Measurements from ENCODE around the gene EEF1E1.
A peak's percentile ranks its signal among the peaks of the same experiment; 100 is the strongest.

The EEF1E1 gene

DNA sequence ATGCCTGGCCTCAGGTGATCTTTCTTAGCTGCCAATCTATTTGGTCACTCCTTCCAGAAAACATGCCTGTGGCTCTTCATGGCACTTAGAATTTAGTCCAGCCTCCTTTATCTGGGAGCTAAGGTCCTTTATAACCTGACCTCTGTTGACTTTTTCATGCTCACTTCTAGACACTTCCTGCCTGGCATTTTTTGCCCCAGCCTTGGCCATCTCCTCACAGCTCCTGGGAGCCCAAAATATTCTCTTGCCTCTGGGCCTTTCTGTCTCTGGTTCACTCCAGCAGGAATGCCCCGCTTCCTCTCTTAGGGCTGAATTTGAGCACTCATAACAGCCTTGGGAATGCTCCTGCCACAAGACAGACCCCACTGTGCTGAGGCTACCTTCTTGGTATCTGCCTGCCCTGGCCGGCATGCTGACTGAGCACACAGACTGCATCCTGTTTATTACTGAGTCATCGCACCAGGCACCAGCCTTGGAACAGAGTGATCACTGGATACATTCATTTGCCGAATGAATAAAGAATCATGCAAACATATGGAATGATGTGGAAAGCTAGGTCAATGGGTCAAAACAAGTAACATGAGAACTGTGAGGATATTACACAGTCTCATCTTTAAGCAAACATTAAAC is 5.8 kb upstream of the EEF1E1 start:
- H3K4me1 Mint-ChIP-seq: no peaks in the 10 kb centered on the region
- peaks cover 18% of the 10 kb centered on the region for H3K27me3 Mint-ChIP-seq
- no peak overlapping the region for H3K4me3 Mint-ChIP-seq
- no peaks in the 10 kb centered on the region for H3K36me3 Mint-ChIP-seq
- H3K27ac Mint-ChIP-seq: no peak overlapping the region
- H3K9me3 Mint-ChIP-seq: no peaks in the 10 kb centered on the region

DNA sequence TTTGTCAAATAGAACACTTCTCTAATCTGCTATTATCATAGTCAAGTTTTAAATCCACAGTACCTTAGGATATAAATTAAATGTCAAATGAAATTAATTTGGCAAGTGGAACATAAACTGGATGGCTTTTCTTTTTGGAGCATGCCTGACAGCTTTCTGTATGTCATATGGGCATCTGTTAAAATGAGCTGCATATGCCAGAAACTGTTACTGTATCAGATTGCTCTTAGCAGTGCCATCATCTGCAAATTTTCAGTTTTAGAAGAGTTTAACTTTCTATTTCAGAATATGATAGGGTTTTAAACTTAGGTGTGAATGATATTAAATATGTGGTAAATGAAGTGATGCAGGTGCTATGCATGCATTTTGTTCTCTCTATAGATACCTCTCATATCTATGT is 3.4 kb upstream of the EEF1E1 start:
- Mint-ChIP-seq H3K9me3 (no peaks in the 10 kb centered on the region), H3K27me3 (peaks cover 14% of the 10 kb centered on the region), H3K27ac (no peak overlapping the region), H3K4me3 (no peak overlapping the region), H3K4me1 (peaks cover 14% of the 10 kb centered on the region), H3K36me3 (peaks cover 5% of the 10 kb centered on the region)

DNA sequence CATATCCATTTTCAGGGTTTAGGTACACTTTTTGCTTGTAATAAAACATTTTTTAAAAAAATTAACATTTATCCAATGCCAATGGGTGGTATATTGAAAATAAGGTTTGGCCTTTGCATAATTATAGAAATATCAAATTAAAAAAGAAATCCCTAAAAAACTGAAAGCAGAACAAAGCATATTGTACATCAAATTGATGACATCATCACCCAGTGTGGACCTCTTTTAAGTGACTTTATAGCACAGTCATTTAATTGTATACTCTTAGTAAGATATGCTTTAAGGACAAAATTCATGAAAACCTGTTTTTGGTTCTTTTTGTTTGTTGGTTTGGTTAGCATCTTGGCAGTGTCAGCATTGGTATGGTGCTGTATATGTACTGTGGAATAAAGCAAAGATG is 1.4 kb upstream of the EEF1E1 start:
- Mint-ChIP-seq H3K4me3 (no peak overlapping the region), H3K27ac (no peak overlapping the region), H3K9me3 (no peaks in the 10 kb centered on the region), H3K4me1 (peaks cover 30% of the 10 kb centered on the region), H3K27me3 (peaks cover 13% of the 10 kb centered on the region), H3K36me3 (peaks cover 6% of the 10 kb centered on the region)

GRCh38 chr6:8100159-8100854 is 2.0 kb downstream of the EEF1E1 start:
- Mint-ChIP-seq H3K4me3 (peak overlapping the region; percentile 71), H3K4me1 (peaks cover 40% of the 10 kb centered on the region), H3K27me3 (no peaks in the 10 kb centered on the region), H3K9me3 (no peaks in the 10 kb centered on the region), H3K27ac (no peak overlapping the region), H3K36me3 (peaks cover 12% of the 10 kb centered on the region)

DNA sequence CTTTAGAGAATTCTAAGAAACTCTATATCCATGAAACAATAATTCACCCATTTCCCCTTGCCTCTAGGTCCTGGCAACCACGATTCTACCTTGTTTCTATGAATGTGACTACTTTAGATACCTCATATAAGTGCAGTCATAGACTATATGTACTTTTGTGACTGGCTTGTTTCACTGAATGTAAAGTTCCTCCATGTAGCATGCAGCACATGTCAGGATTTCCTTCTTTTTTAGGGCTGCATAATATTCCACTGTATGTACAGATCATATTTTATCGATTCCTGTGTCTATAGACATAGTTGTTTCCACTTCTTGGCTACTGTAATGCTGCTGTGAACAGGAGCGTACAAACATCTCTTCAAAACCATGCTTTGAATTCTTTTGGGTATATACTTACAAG is 11.7 kb downstream of the EEF1E1 start:
- Mint-ChIP-seq H3K27ac (peak overlapping the region; percentile 6), H3K4me3 (no peak overlapping the region), H3K4me1 (peaks cover 19% of the 10 kb centered on the region), H3K36me3 (peaks cover 49% of the 10 kb centered on the region), H3K9me3 (peaks cover 7% of the 10 kb centered on the region), H3K27me3 (no peaks in the 10 kb centered on the region)

DNA sequence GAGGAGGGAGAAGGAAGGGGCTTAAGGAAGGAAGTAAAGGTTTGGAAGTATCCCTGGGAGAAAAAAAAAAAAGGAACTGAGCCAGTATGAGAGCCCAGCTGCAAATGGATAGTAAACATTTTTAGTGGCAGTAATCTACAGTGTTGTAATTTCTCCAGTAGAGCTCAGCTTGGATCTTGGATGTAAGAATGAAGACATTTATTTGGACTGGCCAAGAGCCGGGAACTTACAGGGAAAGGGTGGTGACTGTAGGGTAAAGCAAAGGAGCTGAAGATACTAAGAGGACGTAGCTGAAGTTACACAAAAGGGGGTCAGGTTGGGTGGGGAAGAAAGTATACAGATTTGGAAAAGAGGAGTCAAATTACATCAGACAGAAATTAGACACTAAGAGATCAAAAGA is 13.5 kb downstream of the EEF1E1 start:
- peaks cover 19% of the 10 kb centered on the region for H3K4me1 Mint-ChIP-seq
- no peaks in the 10 kb centered on the region for H3K27me3 Mint-ChIP-seq
- peaks cover 49% of the 10 kb centered on the region for H3K36me3 Mint-ChIP-seq
- peaks cover 7% of the 10 kb centered on the region for H3K9me3 Mint-ChIP-seq
- no peak overlapping the region for H3K4me3 Mint-ChIP-seq
- no peak overlapping the region for H3K27ac Mint-ChIP-seq

- peaks cover 47% of the 10 kb centered on the region for H3K36me3 Mint-ChIP-seq
- peaks cover 7% of the 10 kb centered on the region for H3K9me3 Mint-ChIP-seq
- peak overlapping the region; percentile 38 for H3K27ac Mint-ChIP-seq
- H3K4me3 Mint-ChIP-seq: no peak overlapping the region
- no peaks in the 10 kb centered on the region for H3K27me3 Mint-ChIP-seq
- peaks cover 27% of the 10 kb centered on the region for H3K4me1 Mint-ChIP-seq
Measured at GRCh38 chr6:8087870-8088754, 14.2 kb downstream of the EEF1E1 start.

- Mint-ChIP-seq H3K27me3 (no peaks in the 10 kb centered on the region), H3K27ac (no peak overlapping the region), H3K4me1 (peaks cover 30% of the 10 kb centered on the region), H3K36me3 (peaks cover 45% of the 10 kb centered on the region), H3K9me3 (peaks cover 7% of the 10 kb centered on the region), H3K4me3 (no peak overlapping the region)
Measured at GRCh38 chr6:8086755-8087306, 15.5 kb downstream of the EEF1E1 start.

- H3K4me3 Mint-ChIP-seq: no peak overlapping the region
- peaks cover 7% of the 10 kb centered on the region for H3K9me3 Mint-ChIP-seq
- no peak overlapping the region for H3K27ac Mint-ChIP-seq
- H3K4me1 Mint-ChIP-seq: peaks cover 28% of the 10 kb centered on the region
- peaks cover 38% of the 10 kb centered on the region for H3K36me3 Mint-ChIP-seq
- H3K27me3 Mint-ChIP-seq: no peaks in the 10 kb centered on the region
Measured at GRCh38 chr6:8085053-8085511, 17.3 kb downstream of the EEF1E1 start.

- H3K9me3 Mint-ChIP-seq: peaks cover 7% of the 10 kb centered on the region
- H3K36me3 Mint-ChIP-seq: peaks cover 39% of the 10 kb centered on the region
- no peak overlapping the region for H3K4me3 Mint-ChIP-seq
- H3K27ac Mint-ChIP-seq: no peak overlapping the region
- no peaks in the 10 kb centered on the region for H3K27me3 Mint-ChIP-seq
- H3K4me1 Mint-ChIP-seq: peaks cover 29% of the 10 kb centered on the region
Measured at GRCh38 chr6:8084586-8084985, 17.8 kb downstream of the EEF1E1 start.

- H3K4me3 Mint-ChIP-seq: no peak overlapping the region
- H3K27me3 Mint-ChIP-seq: no peaks in the 10 kb centered on the region
- no peaks in the 10 kb centered on the region for H3K9me3 Mint-ChIP-seq
- no peak overlapping the region for H3K27ac Mint-ChIP-seq
- H3K36me3 Mint-ChIP-seq: peaks cover 29% of the 10 kb centered on the region
- H3K4me1 Mint-ChIP-seq: peaks cover 27% of the 10 kb centered on the region
Measured at GRCh38 chr6:8082954-8083858, 19.1 kb downstream of the EEF1E1 start.

- H3K27ac Mint-ChIP-seq: no peak overlapping the region
- no peaks in the 10 kb centered on the region for H3K27me3 Mint-ChIP-seq
- H3K4me1 Mint-ChIP-seq: peaks cover 30% of the 10 kb centered on the region
- peaks cover 26% of the 10 kb centered on the region for H3K36me3 Mint-ChIP-seq
- H3K9me3 Mint-ChIP-seq: no peaks in the 10 kb centered on the region
- H3K4me3 Mint-ChIP-seq: no peak overlapping the region
Measured at GRCh38 chr6:8082572-8082953, 19.8 kb downstream of the EEF1E1 start.

DNA sequence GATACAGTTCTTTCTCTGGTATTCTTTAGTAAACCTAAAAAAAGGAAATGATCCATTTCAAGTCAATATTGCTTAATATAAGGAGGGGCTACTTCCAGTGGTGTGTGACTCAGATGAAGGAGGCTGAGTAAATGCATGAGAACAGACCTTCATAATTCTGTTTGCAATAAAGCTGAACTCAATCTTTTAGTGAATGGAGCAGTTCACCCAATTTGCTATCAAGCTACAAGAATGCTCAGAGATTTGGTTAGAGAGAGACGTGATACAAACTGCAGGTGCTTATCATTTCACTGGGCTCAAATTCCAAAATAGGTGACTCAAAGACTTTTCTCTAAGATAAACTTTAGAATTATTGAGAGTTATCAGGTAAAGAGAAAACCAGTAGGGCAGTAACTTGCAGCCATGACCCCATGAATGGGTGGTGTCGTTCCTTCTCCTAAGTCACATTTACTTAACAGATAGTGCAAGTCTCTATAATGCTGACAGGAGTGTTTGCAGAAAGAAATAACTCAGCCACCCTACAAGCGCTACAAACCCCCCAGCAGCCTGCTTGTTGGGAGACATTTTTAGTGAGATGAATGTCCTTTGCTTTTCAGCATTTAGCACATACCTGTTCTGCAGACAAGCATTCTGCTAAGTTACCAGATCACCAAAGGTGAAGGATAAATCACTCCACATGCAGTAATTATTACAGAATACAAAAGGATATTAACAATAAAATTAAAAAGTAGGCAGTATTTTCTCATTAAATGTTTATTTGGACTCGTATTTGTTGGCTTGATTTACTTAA is 21.8 kb downstream of the EEF1E1 start:
- Mint-ChIP-seq H3K4me3 (no peak overlapping the region), H3K27me3 (no peaks in the 10 kb centered on the region), H3K9me3 (no peaks in the 10 kb centered on the region), H3K36me3 (peaks cover 22% of the 10 kb centered on the region), H3K27ac (peak overlapping the region; percentile 14), H3K4me1 (peaks cover 39% of the 10 kb centered on the region)

GRCh38 chr6:8079126-8079525 is 23.2 kb downstream of the EEF1E1 start:
- Mint-ChIP-seq H3K36me3 (peaks cover 22% of the 10 kb centered on the region), H3K9me3 (no peaks in the 10 kb centered on the region), H3K27ac (no peak overlapping the region), H3K4me3 (no peak overlapping the region), H3K4me1 (peaks cover 49% of the 10 kb centered on the region), H3K27me3 (no peaks in the 10 kb centered on the region)

All from activated naive CD4-positive, alpha-beta T cell treated with anti-CD3 and anti-CD28 coated beads, Interleukin-2, amount 50 U/mL, for 24 hours (primary cell).